Lower leg skin (tissue), 4 donors: ENCODE results near the gene PHETA1. TPM values are rescaled to one million over a fixed set of nuclear protein-coding genes. Genes with fewer than 3 reads are reported as not detected.

Source experiments
- DNase-seq, 2 donors: peaks; one replicate each; pipeline ENCODE4 v3.0.0-alpha.2; 2019; ENCODE audit warnings: low spot score in 2 of 2
- H3K4me3 ChIP-seq: fragments of 200-600 bp; sonication (generic); 2 replicates; pipeline ENCODE4 v1.5.1; 2017; ENCODE audit warnings: mild to moderate bottlenecking, low read depth; ENCODE audit not compliant: poor library complexity, severe bottlenecking
- CTCF ChIP-seq, 3 donors: fragments of 450-650 bp; IDR thresholded peaks; one replicate each; pipeline ENCODE4 v1.5.1; 2016; ENCODE audit warnings: antibody characterized with exemption in 3 of 3, mild to moderate bottlenecking in 3 of 3, moderate library complexity in 2 of 3
- POLR2A ChIP-seq, 2 donors: fragments of 450-650 bp; IDR thresholded peaks; one replicate each; pipeline ENCODE4 v1.6.1; 2016 to 2017; ENCODE audit warnings: antibody characterized with exemption in 2 of 2, mild to moderate bottlenecking in 1 of 2, moderate library complexity in 1 of 2
- WGBS, 2 donors: methylation state at CpG; one replicate each; pipeline ENCODE4 v1.1.5; 2018; 5-methylcytosine and 5-hydroxymethylcytosine counted together
- intact Hi-C: fragments of 100-400 bp; cut with DNase I; formaldehyde crosslinking; loops from one replicate; pipeline ENCODE4 v1.15.0; 2023; ENCODE audit warnings: low total_unique reads
- total RNA-seq, 4 donors: library from RNA; depleted of rRNA; stranded (reverse); fragments of >200 nt; gene quantifications; one replicate each; pipeline ENCODE4 v1.1.0, GENCODE V29; 2016

The PHETA1 gene
- total RNA-seq, 4 donors from 2014 or later = 18.6 to 37.3 (median 25.1) TPM

GRCh38 chr12:111394480-111394879 is 25.6 kb upstream of the PHETA1 start:
- WGBS, 2 donors = 69 to 79% methylated on average over 5 to 8 of the region's 8 CpGs
- TF ChIP-seq POLR2A (IDR thresholded peaks at IDR 0.05) = no peak
- no peak for TF ChIP-seq CTCF (IDR thresholded peaks at IDR 0.05)
- no peak for DNase-seq
- H3K4me3 ChIP-seq = no peak overlapping the region
- intact Hi-C loops = loop anchor here (10.0 kb wide), 1 partner anchor 120 kb away; no protein-coding TSS in a partner anchor

DNA sequence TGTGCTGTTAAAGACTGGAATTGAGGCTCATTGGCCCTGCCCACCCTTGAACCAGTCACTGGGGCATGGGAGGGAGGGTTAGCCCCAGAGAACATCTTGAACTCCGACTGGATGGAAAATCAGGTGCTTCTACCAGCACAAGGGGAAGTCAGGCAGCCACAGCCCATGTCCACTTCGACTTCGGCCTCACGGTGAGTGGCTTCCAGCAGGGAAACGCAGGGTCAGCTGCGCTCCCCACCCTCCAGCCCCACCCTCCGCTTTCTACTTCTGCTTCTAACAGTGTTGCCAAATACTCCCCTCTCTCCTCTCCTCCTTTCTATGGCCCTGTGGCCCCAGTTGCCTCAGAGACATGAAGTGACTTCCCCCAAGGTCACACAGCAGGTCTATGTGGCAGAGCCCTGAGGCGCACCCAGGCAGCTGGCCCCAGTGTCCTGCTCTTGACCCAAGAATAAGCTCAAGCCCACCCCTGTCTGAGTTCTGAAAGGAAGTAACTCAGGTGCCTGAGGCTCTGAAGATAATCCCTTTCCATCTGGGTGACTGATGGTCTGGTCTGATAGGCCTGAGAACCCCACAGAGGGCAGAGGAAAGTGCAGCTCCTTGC is 24.9 kb upstream of the PHETA1 start:
- TF ChIP-seq POLR2A (IDR thresholded peaks at IDR 0.05) = no peak

GRCh38 chr12:111390910-111391309 is 22.0 kb upstream of the PHETA1 start:
- TF ChIP-seq POLR2A (IDR thresholded peaks at IDR 0.05) (no peak), CTCF (IDR thresholded peaks at IDR 0.05) (no peak)
- no peak for DNase-seq
- 82 to 89% methylated on average over 9 of the region's 9 CpGs for WGBS, 2 donors
- intact Hi-C loops = loop anchor here (10.0 kb wide), 1 partner anchor 124 kb away; no protein-coding TSS in a partner anchor
- no peak overlapping the region for H3K4me3 ChIP-seq

More for the DNA sequence above, 24.9 kb upstream of the PHETA1 start:
- WGBS, 2 donors = 63 to 82% methylated on average over 8 of the region's 8 CpGs
- intact Hi-C loops = loop anchor here (10.0 kb wide), 1 partner anchor 121 kb away; no protein-coding TSS in a partner anchor
- no peak overlapping the region for H3K4me3 ChIP-seq
- DNase-seq = peak; percentile 73 to 90

- WGBS, 2 donors = 68% methylated on average over 6 to 7 of the region's 7 CpGs
Observed at GRCh38 chr12:111389635-111390034, 20.7 kb upstream of the PHETA1 start.

DNA sequence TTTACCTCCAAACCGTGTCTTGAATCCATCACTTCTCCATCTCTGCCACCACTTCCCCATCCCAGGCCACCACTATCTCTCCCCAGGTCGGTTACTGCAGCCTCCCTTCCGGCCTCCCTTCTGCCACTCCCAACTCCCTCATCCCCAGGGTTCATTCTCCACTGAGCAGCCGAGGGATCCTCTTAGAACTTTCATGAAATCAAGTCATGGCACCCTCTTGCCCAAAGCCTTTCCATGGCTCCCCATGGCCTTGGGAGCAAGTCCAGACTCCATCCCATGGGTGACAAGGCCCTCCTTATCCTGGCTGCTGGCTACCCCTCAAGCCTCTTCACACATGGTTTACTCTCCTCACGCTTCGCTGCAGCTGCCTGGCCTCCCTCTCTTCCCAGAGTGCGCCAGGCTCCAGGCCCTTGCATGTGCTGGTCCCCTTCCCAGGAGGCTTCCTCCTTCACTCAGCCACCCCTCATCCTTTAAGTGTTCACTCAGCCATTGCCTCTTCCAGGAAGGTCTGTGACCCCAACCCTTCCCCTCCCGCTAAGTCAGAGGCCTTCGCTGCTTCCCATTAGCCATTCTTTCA is 18.9 kb upstream of the PHETA1 start:
- H3K4me3 ChIP-seq = no peak overlapping the region
- whole genome bisulfite sequencing, 2 donors = 93% methylated on average over 9 of the region's 9 CpGs
- DNase-seq = no peak
- TF ChIP-seq CTCF (IDR thresholded peaks at IDR 0.05) (no peak), POLR2A (IDR thresholded peaks at IDR 0.05) (no peak)
- intact Hi-C loops = no loop called here

More at GRCh38 chr12:111389635-111390034, 20.7 kb upstream of the PHETA1 start:
- no peak for TF ChIP-seq CTCF (IDR thresholded peaks at IDR 0.05)
- no peak for TF ChIP-seq POLR2A (IDR thresholded peaks at IDR 0.05)
- no peak for DNase-seq
- intact Hi-C loops = loop anchor here (10.0 kb wide), 1 partner anchor 125 kb away; no protein-coding TSS in a partner anchor
- H3K4me3 ChIP-seq = no peak overlapping the region

GRCh38 chr12:111386885-111387284 is 18.0 kb upstream of the PHETA1 start:
- no peak overlapping the region for H3K4me3 ChIP-seq
- WGBS, 2 donors = 16 to 27% methylated on average over 3 of the region's 3 CpGs
- intact Hi-C loops = no loop called here
- no peak for DNase-seq
- TF ChIP-seq CTCF (IDR thresholded peaks at IDR 0.05) (no peak), POLR2A (IDR thresholded peaks at IDR 0.05) (no peak)
